HEK293 (cell line): ENCODE measurements around the gene OR6Y1.

Experiments used
- ATF2 ChIP-seq: fragments of 450-650 bp; formaldehyde crosslinking; IDR thresholded peaks from 2 replicates; pipeline ENCODE4 v1.5.1; 2016; ENCODE audit warnings: missing biosample characterization, missing genetic modification characterization, low read depth
- ZFP69B ChIP-seq: fragments of 450-650 bp; formaldehyde crosslinking; IDR thresholded peaks from 2 replicates; pipeline ENCODE4 v1.5.1; 2016; ENCODE audit warnings: missing biosample characterization, missing genetic modification characterization
- ZNF19 ChIP-seq: fragments of 450-650 bp; formaldehyde crosslinking; IDR thresholded peaks from 2 replicates; pipeline ENCODE4; 2016; ENCODE audit warnings: missing biosample characterization, missing genetic modification characterization, low read depth
- TF ChIP-seq, protein P1 (sequence below): fragments of 450-650 bp; formaldehyde crosslinking; IDR thresholded peaks from 2 replicates; pipeline ENCODE4 v1.5.1; 2016; ENCODE audit warnings: missing biosample characterization, missing genetic modification characterization
- TF ChIP-seq, protein P2 (sequence below): fragments of 450-650 bp; formaldehyde crosslinking; IDR thresholded peaks from 2 replicates; pipeline ENCODE4 v1.5.1; 2017; ENCODE audit warnings: missing biosample characterization, missing genetic modification characterization

The OR6Y1 gene

GRCh38 chr1:158494796-158495195 is 59.4 kb downstream of the OR6Y1 start (continued):
- TF ChIP-seq, protein P1, sequence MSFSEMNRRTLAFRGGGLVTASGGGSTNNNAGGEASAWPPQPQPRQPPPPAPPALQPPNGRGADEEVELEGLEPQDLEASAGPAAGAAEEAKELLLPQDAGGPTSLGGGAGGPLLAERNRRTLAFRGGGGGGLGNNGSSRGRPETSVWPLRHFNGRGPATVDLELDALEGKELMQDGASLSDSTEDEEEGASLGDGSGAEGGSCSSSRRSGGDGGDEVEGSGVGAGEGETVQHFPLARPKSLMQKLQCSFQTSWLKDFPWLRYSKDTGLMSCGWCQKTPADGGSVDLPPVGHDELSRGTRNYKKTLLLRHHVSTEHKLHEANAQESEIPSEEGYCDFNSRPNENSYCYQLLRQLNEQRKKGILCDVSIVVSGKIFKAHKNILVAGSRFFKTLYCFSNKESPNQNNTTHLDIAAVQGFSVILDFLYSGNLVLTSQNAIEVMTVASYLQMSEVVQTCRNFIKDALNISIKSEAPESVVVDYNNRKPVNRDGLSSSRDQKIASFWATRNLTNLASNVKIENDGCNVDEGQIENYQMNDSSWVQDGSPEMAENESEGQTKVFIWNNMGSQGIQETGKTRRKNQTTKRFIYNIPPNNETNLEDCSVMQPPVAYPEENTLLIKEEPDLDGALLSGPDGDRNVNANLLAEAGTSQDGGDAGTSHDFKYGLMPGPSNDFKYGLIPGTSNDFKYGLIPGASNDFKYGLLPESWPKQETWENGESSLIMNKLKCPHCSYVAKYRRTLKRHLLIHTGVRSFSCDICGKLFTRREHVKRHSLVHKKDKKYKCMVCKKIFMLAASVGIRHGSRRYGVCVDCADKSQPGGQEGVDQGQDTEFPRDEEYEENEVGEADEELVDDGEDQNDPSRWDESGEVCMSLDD (tag by site-specific recombination): no peak
- TF ChIP-seq ATF2 (tag by site-specific recombination) (no peak), ZNF19 (tag by site-specific recombination) (no peak), ZFP69B (no peak)
- TF ChIP-seq, protein P2, sequence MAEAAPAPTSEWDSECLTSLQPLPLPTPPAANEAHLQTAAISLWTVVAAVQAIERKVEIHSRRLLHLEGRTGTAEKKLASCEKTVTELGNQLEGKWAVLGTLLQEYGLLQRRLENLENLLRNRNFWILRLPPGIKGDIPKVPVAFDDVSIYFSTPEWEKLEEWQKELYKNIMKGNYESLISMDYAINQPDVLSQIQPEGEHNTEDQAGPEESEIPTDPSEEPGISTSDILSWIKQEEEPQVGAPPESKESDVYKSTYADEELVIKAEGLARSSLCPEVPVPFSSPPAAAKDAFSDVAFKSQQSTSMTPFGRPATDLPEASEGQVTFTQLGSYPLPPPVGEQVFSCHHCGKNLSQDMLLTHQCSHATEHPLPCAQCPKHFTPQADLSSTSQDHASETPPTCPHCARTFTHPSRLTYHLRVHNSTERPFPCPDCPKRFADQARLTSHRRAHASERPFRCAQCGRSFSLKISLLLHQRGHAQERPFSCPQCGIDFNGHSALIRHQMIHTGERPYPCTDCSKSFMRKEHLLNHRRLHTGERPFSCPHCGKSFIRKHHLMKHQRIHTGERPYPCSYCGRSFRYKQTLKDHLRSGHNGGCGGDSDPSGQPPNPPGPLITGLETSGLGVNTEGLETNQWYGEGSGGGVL (tag by site-specific recombination): no peak
